ENCODE results near the gene CCDC12. TPM values are rescaled to one million over a fixed set of nuclear protein-coding genes. Genes with fewer than 3 reads are reported as not detected.
A peak's percentile ranks its signal among the peaks of the same experiment; 100 is the strongest.

The CCDC12 gene
- total RNA-seq, 1 donor from 2014 or later, result 50.0 TPM

DNA sequence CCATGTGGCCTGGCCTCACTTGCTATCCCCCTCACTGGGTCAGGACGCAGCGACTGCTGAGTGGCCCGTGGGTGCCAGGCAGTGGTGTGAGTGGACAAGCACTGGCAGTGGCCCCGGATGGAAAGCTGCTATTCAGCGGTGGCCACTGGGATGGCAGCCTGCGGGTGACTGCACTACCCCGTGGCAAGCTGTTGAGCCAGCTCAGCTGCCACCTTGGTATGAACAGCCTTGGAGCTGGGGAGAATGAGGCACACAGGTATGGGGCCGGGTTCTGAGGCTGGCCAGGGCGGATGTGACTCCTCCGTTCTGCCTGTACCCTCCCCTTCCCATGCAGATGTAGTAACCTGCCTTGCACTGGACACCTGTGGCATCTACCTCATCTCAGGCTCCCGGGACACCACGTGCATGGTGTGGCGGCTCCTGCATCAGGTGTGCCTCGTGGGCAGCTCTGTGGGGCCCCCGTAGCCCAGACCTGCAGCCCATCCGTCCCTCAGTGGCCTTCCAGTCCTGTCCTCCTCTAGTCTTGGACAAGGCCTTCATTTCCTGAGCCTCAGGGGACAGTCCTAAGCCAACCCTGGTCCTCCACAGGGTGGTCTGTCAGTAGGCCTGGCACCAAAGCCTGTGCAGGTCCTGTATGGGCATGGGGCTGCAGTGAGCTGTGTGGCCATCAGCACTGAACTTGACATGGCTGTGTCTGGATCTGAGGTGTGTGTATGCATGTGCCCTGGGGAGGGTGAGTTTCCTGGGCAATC is 31.1 kb upstream of the CCDC12 start:
- DNase-seq (ENCODE audit: low spot score), result no peak

DNA sequence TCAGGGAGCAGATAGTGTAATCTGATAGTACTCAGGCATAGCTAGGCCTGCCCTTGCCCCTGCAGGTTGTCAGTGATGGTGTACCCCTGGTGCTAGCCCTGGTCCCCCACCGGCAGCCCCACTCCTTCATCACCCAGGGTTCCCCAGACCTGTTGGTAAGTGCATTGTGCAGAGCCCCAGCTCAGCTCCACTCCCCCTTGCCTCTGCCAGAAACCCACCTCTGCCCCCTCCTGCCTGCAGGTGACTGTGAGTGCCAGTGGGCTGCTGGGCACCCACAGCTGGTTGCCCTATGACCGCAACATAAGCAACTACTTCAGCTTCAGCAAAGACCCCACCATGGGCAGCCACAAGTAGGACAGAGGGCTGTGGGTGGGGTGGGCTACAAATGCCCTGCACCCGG is 30.5 kb upstream of the CCDC12 start:
- no peak for DNase-seq (ENCODE audit: low spot score)

DNA sequence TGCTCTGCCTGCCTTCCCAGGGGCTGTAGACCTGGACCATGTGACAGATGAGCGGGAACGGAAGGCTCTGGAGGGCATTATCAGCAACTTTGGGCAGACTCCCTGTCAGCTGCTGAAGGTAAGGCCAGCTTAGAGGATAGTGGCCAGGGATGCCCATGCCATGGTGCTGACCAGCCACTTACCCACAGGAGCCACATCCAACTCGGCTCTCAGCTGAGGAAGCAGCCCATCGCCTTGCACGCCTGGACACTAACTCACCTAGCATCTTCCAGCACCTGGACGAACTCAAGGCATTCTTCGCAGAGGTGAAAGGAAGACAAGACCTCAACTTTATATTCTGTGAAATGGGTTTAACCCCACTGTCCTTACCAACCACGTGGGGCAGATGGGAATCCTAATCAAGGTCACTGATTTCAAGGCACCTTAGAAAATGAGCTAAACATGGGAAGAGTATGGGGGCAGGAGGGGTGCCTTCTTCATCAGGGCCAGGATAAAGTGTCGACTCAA is 29.7 kb upstream of the CCDC12 start:
- no peak for DNase-seq (ENCODE audit: low spot score)

DNA sequence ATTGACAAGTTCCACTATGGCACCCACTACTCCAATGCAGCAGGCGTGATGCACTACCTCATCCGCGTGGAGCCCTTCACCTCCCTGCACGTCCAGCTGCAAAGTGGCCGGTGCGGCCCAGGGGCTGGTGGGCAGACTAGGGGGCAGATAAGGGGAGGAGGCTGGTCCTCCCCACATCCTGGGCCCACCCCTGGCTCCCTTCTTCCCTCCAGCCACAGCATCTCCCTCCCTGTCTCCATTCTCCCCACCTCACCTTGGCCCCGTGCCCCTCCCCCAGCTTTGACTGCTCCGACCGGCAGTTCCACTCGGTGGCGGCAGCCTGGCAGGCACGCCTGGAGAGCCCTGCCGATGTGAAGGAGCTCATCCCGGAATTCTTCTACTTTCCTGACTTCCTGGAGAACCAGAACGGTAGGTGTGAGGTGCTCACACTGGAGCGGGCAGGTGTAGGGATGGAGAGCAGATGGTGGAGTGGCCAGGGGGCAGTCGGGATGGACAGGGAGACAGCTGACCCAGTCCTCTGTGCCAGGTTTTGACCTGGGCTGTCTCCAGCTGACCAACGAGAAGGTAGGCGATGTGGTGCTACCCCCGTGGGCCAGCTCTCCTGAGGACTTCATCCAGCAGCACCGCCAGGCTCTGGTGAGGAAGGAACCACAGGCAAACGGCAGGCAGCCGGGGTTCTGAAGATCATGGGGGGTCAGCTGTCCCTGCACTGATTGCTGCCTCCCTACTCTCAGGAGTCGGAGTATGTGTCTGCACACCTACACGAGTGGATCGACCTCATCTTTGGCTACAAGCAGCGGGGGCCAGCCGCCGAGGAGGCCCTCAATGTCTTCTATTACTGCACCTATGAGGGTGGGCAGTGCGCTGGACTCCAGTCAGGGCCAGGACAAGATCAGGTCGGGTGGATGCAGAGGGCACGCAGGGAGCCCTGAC is 28.9 kb upstream of the CCDC12 start:
- no peak for DNase-seq (ENCODE audit: low spot score)

DNA sequence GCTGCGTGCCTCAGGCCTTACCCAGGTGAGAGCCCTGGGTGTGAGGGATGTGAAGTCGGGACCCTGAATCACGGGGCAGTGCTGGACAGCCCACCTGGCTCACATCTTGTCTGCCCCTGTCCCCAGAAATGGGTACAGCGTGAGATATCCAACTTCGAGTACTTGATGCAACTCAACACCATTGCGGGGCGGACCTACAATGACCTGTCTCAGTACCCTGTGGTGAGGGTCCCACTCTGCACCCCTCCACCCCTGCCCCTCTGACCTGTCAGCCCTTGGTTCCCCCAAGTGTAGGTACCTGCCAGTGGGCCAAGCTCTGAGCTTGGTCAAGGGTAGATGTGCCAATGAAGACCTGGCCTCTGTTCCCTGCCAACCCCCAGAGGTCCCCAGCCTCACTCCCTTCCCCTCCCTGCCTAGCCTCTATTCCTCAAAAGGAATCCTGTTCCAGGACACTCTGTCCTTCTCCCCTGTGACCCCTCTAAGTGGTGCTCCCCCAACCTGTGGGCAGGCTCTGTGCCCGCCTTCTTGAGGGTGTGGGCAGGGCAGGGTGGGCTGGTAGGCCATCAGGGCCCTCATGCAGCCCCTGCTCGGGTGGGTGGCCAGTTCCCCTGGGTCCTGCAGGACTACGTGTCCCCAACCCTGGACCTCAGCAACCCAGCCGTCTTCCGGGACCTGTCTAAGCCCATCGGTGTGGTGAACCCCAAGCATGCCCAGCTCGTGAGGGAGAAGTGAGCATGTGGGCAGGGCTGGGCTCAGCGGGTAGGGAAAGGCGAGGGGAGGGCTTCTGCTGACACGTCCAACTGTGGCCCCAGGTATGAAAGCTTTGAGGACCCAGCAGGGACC is 28.0 kb upstream of the CCDC12 start:
- no peak for DNase-seq (ENCODE audit: low spot score)

DNA sequence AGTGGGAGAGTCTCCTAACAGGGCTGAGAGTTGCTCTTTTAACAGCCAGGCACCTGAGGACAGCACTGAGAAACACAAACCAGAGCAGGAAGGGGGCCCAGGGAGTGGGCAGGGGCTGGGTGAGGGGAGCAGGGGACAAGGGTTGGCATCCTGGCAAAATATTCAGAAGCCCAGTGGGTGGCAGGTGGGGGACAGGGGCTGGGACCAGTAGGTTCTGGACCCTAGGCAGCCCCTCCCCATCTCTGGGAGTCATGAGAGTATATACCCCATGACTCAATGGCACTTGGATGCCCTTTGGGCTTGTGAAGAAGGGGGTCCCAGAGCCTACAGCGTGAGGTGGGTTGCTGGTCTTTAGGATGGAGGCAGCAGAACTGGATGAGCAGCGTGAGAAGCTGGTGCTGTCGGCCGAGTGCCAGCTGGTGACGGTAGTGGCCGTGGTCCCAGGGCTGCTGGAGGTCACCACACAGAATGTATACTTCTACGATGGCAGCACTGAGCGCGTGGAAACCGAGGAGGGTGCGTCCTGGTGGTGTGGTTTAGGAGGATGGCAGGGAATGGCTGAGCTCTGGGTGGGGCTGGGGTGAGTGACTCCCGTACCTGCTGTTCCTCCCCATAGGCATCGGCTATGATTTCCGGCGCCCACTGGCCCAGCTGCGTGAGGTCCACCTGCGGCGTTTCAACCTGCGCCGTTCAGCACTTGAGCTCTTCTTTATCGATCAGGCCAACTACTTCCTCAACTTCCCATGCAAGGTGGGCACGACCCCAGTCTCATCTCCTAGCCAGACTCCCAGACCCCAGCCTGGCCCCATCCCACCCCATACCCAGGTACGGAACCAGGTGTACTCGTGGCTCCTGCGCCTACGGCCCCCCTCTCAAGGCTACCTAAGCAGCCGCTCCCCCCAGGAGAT is 27.2 kb upstream of the CCDC12 start:
- DNase-seq (ENCODE audit: low spot score), result no peak

DNA sequence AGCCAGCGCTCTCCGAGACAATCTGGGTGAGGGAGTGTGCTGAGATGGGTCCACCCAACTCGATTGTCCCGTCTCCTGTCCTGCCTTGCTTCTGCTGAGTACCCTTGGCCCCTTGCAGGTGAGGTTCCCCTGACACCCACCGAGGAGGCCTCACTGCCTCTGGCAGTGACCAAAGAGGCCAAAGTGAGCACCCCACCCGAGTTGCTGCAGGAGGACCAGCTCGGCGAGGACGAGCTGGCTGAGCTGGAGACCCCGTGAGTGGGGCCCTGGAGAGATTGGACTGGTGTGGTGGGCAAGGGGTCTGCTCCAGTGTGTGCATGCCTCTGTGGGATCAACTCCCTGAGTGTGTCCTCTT is 26.5 kb upstream of the CCDC12 start:
- no peak for DNase-seq (ENCODE audit: low spot score)

DNA sequence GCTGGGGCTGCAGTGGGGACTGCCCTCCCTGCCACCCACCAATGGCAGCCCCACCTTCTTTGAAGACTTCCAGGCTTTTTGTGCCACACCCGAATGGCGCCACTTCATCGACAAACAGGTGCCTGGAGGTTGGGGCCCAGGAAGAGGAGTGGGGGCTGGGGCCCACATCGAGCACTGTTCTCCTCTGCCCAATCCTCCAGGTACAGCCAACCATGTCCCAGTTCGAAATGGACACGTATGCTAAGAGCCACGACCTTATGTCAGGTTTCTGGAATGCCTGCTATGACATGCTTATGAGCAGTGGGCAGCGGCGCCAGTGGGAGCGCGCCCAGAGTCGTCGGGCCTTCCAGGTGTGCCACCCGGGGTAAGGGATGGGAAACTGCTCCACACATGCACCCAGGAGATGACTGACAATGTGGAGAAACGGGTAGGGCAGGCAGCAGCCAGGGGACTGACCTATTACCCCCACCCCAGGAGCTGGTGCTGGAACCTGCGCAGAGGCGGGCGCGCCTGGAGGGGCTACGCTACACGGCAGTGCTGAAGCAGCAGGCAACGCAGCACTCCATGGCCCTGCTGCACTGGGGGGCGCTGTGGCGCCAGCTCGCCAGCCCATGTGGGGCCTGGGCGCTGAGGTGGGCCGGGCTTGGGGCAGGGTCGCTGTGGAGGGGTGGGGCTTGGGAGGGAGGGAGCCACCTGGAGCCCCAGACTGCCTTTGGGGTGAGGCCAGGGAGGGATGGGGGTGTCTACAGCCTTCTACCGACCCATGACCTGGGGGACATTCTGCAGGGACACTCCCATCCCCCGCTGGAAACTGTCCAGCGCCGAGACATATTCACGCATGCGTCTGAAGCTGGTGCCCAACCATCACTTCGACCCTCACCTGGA is 25.9 kb upstream of the CCDC12 start:
- no peak for DNase-seq (ENCODE audit: low spot score)

DNA sequence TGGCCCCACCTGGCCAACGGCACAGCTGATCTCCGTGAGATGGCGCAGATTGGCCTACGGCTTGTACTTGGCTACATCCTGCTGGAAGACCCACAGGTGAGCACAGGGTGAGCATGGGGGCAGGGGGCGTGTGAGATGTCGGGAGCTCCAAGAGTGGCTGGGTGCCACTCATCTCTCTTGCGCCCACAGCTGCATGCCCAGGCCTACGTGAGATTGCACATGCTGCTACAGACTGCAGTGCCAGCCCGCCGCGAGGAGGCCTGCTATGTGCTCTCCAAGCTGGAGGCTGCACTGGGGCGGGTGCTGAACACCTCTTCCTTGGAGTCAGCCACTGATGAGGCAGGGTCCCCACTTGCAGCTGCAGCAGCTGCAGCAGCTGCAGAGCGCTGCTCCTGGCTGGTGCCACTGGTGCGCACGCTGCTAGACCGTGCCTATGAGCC is 25.2 kb upstream of the CCDC12 start:
- no peak for DNase-seq (ENCODE audit: low spot score)

DNA sequence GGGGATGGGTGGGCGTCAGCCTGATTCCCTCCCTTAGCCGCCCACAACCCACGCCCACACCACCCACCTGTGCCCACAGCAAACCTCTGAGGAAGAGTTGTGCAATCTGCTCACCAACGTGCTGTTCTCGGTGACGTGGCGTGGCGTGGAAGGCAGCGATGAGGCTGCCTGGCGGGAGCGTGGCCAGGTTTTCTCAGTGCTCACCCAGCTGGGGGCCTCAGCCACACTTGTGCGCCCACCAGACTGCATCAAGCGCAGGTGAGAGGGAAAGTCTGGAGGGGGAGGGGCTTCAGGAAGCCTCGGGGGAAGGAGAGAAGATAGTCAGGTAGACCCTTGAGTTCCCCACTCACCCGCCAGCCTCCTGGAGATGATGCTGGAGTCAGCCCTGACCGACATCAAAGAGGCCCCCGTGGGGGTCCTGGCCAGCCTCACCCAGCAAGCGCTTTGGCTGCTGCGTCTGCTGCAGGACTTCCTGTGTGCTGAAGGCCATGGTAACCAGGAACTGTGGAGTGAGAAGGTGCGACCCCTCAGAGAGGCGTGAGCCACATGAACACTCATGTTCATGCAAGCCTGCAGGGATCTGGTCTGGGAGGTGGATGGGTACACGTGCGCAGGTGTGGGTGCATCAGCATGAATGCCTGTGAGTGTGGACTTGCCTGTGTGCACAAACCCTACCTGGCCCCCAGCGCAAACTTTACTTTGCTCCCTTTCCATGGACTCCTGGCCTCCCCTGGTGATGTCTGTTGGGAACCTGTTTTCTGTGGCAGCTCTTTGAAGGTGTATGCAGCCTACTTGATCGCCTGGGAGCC is 24.6 kb upstream of the CCDC12 start:
- no peak for DNase-seq (ENCODE audit: low spot score)

DNA sequence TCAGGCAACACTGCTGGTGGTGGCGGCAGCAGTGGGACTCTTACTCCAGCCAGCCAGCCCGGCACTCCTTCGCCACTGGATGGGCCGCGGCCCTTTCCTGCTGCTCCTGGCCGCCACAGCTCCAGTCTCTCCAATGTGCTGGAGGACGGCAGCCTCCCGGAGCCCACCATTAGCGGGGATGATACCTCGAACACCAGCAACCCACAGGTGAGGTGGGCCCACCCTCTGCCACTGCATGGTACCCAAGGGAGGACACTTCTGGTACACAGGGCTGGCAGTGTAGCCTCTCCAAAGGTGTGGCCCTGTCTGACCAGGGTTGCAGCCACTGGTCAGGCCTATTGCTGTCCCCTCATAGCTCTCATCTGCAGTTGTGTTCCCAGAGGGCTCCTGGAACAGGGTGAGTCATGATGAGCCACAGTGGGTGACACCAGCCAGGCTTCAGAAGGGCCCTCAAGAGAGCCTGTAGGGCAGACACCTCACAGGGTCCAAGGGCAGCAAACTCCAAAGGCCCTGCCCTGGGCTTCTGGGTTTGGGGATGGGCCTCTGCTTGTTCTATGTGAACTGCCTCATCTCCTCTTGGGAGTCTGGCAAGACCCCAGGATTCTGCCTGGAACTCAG is 23.8 kb upstream of the CCDC12 start:
- DNase-seq (ENCODE audit: low spot score), result no peak

DNA sequence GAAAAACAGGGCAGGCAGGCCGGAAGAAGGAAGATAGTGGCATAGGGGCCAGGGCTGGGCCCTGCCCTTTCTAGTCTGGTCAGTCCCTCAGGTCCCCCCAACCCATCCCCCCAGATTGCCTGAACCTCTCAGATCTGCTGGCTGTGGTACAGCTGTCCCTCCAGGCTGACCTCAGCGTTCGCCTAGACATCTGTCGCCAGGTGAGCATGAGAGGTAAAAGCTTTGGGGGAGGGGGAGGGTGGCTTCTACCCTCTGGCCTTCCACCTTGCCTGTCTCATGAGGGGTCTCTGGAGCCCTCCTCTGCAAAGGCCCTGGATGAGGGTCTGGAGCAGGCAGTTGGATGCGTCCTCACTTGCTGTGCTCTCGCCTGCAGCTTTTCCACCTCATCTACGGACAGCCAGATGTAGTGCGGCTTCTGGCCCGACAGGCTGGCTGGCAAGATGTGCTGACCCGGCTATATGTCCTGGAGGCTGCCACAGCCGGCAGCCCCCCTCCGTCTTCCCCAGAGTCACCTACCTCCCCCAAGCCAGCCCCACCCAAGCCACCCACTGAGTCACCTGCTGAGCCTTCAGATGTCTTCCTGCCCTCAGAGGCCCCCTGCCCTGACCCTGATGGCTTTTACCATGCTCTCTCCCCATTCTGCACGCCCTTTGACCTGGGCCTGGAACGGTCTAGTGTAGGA is 23.1 kb upstream of the CCDC12 start:
- DNase-seq (ENCODE audit: low spot score), result no peak

DNA sequence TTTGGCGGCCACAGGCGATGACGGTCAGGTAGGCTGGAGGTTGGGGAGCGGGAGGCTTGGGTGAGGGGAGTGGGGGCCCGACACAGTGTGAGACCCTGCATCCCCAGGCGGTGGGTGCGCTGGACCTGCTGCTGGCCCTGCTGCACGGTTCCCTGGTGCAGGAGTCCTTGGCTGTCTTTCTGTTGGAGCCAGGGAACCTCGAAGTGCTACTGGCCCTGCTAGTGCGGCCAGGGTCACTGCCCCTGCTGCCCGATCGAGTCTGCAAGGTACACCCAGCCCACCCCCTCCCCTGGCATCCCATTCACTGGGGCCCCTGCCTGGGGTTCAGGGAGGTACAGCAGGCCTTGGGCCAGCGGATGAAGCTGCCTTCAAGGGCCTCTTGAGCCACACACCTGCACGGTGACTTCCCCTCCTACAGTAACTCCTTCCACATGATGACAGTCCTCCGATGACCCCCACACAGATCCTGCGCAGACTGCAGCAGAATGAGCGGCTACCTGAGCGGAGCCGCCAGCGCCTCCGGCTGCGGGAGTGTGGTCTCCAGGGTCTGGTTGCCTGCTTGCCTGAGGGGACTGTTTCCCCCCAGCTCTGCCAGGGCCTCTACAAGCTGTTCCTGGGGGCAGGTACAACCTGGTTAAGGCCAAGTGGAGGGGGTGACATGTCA is 22.4 kb upstream of the CCDC12 start:
- DNase-seq (ENCODE audit: low spot score), result no peak

DNA sequence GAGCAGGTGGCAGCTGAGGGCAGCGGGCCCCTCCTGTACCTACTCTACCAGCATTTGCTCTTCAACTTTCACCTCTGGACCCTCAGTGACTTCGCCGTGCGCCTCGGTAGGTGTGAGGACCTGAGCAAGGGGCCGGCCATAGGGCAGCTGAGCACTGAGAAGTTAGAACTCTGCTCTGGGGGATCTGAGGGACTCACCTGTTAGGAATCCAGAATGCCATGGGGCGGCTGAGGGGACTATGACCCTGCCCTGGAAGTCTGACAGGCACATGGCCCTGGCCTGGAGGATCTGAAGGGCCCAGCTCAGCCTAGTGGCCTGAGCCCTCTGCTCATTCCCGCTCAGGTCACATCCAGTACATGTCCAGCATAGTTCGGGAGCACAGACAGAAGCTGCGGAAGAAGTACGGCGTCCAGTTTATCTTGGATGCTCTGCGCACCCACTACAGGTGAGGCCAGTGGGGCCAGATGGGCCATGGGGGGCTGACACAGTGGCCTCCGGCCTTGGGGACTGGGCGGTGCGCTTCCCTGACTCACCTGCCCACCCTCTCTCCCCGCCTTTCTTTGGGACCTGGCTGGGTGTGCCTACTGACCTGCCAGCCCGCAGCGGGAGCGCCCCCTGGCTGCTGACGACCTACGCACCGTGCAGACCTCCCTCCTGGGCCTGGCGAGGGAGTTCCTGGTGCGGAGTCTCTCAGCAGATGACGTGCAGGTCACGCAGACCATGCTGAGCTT is 21.7 kb upstream of the CCDC12 start:
- peak; percentile 67 for DNase-seq (ENCODE audit: low spot score)

DNA sequence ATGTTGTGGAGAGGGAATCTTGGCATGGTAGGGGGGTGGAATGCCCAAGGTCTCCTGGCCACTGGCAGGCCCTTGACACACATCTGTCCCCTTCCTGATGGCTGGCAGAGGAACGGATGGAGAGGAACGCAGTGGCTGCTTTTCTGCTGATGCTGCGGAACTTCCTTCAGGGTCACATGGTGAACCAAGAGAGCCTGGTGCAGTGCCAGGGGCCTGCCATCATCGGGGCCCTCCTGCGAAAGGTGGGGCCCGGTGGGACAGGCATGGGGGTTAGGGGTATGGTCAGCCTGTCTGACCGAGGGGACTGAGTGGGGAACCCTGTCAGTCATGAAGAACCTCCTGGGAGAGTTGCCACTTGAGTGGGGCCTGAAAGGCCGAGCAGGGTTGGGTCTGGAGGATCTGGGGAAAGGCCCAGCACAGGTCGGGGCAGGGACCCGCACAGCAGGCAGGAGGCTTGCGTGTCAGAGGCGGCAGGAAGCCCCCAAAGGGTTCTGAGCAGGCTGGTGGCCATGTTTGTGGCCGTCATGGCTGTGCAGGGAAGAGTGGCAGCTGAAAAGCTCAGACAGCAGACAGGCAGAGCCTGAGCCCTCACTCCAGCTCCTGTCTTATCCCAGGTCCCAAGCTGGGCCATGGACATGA is 21.0 kb upstream of the CCDC12 start:
- no peak for DNase-seq (ENCODE audit: low spot score)
